GM18505 (cell line): ENCODE measurements around the gene CPEB3.

Source experiments
- ATAC-seq: cut with Tn5 transposase; IDR thresholded peaks from one replicate; pipeline ENCODE4 v1.9.1; 2021; ENCODE audit not compliant: unreplicated experiment
- POLR2A ChIP-seq: IDR thresholded peaks from 4 replicates; pipeline ENCODE4 v1.6.1; 2011; ENCODE audit warnings: borderline replicate concordance; ENCODE audit not compliant: insufficient read depth, insufficient read length; ENCODE audit errors: extremely low read depth

CPEB3 gene

DNA sequence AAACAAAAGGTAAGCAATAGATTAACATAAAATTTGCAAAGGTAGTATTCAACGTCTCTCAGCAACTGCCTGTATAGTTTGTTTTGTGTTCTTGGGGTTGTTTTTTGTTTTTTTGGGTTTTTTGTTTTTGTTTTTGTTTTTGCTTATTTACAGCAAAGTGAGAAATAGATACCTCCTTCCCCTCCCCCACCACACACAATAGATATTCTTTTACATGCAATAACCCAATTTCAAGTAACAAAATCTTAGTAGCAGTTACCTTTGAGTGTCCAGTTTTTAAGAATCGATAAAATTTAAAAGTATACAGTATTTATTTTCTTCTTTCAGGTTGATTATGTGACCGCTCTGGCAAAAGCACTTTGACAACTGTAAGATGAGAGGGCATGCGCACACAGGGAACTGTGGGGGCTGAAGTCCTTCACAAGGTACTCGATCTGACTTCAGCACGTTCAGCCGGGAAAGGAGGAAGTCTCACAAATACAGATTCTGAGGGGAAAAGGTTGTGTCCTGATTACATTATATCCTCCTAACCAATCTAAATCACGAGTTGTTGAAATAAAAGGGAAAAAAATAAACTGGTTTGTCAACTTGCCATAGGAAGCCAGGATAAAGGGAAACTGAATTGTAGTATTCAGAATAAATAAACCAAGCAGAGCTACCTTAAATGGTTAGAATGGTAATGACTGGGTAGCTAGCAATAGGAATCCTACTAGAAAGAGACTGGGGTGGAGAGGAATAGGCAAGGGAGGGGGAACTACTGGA lies 47.8 kb downstream of the CPEB3 start:
- no peak for ATAC-seq
- TF ChIP-seq POLR2A = no peak

- TF ChIP-seq POLR2A = no peak
- no peak for ATAC-seq
Observed at GRCh38 chr10:92242380-92242779, 48.5 kb downstream of the CPEB3 start.

DNA sequence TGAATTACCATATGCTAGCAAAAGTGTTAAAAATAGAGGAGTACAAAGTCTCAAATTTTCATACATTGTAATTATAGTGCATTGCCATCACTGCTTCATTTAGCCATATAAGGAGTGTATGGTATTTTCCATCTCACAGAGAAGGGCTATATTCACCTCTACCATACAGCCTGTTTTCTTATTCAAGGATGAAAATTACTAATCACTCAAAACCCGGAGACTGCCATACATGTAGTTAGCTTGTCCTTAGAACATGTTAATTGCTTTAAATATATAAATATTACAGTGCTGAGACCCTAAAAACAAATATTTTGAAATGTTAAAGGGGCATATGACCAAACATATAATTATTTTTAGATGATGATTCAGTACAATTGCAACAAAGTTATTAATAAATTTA lies 49.4 kb downstream of the CPEB3 start:
- no peak for ATAC-seq
- no peak for TF ChIP-seq POLR2A

GRCh38 chr10:92241158-92241500 lies 49.7 kb downstream of the CPEB3 start:
- no peak for ATAC-seq
- TF ChIP-seq POLR2A = no peak

DNA sequence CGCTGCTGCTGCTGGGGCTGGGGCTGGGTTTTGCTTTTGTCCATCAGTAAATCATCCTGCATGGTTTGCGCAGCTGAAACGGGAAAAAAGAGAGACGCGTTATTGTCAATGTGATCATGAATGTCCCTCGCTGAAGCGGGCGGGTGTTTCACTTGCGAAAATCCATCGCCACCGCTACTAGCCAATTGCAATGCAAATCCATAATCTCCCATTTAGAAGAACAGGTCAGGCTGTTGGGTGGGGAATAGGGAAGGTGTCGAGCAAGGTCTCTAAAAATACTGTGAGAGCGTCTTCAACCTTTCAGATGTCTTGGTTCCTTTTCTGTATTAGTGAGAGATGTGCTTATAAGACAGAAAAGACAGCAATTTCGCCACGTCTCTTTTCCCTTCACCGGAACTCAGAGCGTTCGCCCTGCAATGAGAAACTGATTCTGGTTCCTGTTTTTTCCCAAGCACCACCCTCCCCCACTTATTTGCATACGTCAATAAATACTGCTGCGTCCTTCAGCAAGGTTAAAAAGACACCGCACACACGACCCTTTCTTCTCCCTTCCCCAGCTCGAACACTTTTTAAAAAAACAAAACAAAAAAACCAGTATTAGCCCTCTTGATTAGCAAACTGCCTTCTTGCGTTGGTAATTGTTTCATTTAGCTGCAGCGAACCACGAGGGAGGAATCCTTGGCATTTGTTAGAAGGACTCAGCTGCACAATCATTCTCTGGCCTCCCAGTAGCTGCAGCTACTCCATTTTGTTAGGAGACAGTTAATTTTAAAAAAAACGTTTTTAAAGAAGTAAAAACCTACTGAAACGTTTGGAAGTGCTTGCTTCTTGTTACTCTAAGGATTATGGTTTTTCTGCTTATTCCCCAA lies 50.4 kb downstream of the CPEB3 start:
- peak; percentile 60 for TF ChIP-seq POLR2A
- no peak for ATAC-seq

GRCh38 chr10:92239600-92240288 lies 51.1 kb downstream of the CPEB3 start:
- no peak for TF ChIP-seq POLR2A
- ATAC-seq = no peak

DNA sequence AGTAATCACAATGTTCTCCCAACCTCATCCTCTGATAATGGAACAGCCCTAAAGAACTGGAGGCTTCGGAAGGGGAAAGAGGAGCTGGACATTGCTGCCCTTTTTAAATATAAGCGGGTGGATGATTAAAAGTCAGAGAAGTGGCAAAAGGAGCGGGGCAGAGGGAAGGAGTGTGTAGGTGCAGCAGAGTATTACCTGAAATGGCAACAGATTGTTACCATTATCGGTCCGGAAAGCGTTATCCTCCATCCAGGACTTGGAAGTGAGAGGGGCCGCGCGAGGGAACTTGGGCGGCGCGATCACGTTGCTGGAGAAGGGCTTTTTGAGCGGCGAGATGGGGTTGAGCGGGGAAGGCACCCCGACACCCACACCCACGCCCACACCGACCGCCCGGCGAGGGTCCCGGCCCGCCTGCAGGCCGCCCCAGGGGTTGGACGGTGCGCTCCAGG lies 51.7 kb downstream of the CPEB3 start:
- ATAC-seq = no peak
- TF ChIP-seq POLR2A = no peak

DNA sequence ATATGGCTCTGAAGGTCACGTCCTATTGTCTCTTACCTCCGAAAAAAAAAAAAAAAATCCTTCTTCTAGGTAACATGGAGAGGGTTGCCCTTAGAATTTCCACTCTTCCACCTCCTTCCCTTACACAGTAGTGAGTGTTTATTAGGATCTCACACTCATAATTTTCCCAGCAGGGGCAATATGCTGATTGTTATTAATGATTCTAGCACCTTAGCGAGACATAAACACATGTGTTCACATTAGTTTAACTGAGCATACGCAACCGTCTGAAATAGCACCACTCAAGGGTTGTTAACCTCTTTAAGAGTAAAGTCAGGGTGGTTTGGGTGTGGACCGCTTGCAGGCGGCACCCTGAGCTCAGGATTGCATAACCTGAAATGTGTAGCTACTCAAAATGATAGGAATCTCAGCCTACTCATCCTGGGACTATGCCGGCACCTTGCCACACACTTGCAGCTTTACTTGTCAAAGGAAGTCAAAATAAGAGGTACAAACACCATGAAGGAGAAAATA lies 52.2 kb downstream of the CPEB3 start:
- TF ChIP-seq POLR2A = no peak

DNA sequence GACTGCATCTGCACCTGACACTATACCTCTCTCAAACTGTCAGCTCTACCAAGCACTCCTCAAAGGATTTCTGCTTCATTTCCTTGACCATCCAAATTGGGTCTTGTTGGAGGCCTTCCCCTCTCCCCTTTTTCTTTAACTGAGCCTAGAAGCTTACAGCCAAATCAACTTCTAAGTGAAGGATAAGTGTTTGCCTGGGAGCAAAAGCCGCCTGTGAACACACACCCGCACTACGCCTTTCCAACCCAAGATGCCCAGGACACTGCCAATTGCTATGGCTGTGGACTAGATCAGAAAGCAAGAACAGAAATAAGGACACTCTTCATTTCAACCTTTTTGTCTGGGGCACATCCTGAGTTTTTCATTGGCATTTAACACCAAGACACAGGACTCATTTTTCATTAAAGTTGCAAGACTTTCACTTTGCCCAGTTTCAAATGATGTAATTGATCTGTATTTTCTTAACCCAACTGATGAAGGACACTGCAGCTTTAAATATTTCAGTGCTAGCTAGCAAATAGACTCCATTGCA lies 52.8 kb downstream of the CPEB3 start:
- no peak for TF ChIP-seq POLR2A
- no peak for ATAC-seq

More for the DNA sequence above, 52.2 kb downstream of the CPEB3 start:
- no peak for ATAC-seq

- no peak for ATAC-seq
- TF ChIP-seq POLR2A = no peak
Observed at GRCh38 chr10:92231196-92231595, 59.7 kb downstream of the CPEB3 start.

DNA sequence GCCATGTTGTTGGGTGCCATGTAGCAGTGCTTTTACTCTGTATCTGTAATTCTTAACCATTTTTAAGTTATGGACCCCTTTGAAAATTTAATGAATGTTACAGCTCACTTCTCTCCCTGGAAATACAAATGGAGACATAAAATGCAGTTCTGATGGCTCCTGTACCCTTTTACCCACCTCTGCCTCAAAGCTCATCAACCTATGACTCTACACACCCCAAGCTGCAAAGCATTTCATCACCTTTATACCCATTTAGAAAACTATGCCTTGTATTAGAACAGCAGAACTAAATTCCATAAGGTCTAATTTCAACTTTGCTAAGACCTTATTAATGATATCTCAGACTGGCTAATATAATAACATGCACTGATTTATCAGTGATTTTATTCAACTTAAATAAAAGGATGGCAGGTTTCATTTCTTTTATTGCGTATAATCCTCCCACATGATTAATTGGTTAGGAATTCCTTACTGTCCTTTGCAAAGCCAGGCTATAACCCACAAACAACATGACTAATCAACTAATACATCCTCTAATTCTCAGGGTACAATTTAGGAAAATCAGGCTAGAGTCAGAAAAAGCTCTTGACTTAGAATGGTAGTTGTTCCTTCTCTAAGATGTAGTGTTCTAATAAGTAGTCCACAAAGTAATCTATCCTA lies 68.1 kb downstream of the CPEB3 start:
- TF ChIP-seq POLR2A = no peak
- ATAC-seq = no peak

DNA sequence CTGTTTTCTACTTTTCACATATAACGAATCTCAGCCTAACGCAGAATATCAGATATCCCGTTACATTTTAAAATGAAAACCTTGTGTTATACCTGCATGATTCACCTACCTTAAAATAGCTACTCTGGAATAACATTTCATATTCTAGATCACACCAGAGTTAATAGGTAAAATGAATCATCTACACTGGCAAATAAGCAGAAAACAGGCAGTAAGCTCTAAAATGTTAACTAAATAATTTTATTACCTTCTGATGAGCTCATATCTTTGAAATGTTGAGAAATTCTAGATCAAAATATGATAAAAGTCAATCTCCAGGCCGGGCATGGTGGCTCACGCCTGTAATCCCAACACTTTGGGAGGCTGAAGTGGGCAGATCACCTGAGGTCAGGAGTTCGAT lies 71.3 kb downstream of the CPEB3 start:
- no peak for TF ChIP-seq POLR2A
- no peak for ATAC-seq
